ENCODE results near the gene HTR3B. TPM values are rescaled to one million over a fixed set of nuclear protein-coding genes. Genes with fewer than 3 reads are reported as not detected.

HTR3B gene
- total and polyA plus RNA-seq, 2 donors (not counting 1 experiment from before 2014, with no cell fraction given) = not detected

DNA sequence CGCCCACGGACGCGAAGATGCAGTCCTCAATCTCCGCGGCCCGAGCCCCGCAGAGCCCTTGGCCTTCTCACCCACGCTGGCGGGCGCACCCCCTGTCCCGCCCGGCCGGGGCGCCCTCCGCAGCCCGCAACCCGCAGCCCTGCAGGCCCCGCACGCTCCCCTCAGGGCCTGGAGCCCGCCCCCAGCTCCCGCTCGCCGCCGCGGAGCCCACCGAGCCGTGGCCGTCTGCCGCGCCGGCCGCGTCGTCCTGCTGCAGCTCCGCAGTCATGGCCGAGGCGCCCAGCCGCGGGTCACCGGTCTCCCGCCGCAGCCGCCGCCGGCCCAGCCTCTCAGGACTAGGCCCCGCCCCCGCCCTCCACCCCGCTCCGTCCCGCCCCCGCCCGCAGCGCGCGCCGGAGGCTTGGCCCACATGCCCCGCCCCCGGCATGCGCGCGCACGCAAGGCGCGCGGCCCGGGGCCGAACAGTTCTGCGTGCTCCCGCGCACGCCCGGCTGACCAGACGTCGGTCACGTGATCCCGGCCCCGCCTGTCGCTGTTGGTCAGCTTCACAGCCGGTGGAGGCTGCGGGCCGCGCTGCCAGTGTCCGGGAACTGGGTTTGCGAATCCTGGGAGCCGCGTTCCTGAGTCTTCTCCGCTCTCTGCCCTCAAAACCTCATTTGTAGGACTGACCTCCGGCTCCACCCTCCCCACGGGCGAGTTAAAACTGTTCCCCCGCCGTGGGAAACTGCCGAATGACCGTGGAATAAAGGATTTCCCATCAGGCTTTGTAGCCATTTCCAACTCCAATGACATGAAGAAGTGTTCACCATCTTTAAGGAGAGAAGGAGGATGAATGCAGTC lies 29.1 kb upstream of the HTR3B start, which contains the start of gene USP28:
Gene USP28 (minus strand): TSS at position 339 of the 840 bp plus-strand sequence. CDS start 71 bp downstream, at position 268.
- Histone ChIP-seq H3K27me3 (replicated peaks in 1 of 4; ENCODE audit: control extremely low read depth in 1 of 4, control insufficient read depth in 3 of 4, insufficient read depth in 4 of 4, low read length in 3 of 4) (no peaks in the 10 kb centered on the region), H3K79me2 (ENCODE audit: control insufficient read depth, insufficient read depth, low read length) (peaks cover 36% of the 10 kb centered on the region), H3K36me3 (replicated peaks in 1 of 2; ENCODE audit: control extremely low read depth in 1 of 2, control insufficient read depth in 1 of 2, extremely low read depth in 1 of 2, insufficient read depth in 2 of 2, low read length in 1 of 2) (peaks cover 2 to 12% of the 10 kb centered on the region in 2 experiments), H2AFZ (ENCODE audit: insufficient read depth, low read depth, low read length, poor library complexity, severe bottlenecking) (peak within 1 kb of the TSS; percentile 89), H3K4me2 (replicated peaks; ENCODE audit: low read depth, low read length, poor library complexity, severe bottlenecking) (peak within 1 kb of the TSS; percentile 76), H3K9me3 (ENCODE audit: control extremely low read depth in 1 of 3, control insufficient read depth in 2 of 3, insufficient read depth in 1 of 3, low read length in 2 of 3) (peaks cover 0 to 14% (median 0%) of the 10 kb centered on the region in 3 donors), H3K27ac (ENCODE audit: low read length in 2 of 2) (peak within 1 kb of the TSS; percentile 78 to 87), H3K9ac (ENCODE audit: low read length) (peak within 1 kb of the TSS; percentile 75), H3K4me1 (ENCODE audit: control insufficient read depth in 2 of 2, insufficient read depth in 2 of 2, low read length in 2 of 2) (peaks cover 33 to 51% of the 10 kb centered on the region in 2 donors), H4K20me1 (ENCODE audit: control insufficient read depth, insufficient read depth, low read length, poor library complexity, severe bottlenecking) (peaks cover 22% of the 10 kb centered on the region), H3K4me3 (ENCODE audit: control extremely low read depth in 1 of 5, extremely low read depth in 1 of 5, insufficient read depth in 1 of 5, low read depth in 2 of 5, low read length in 4 of 5) (peak within 1 kb of the TSS; percentile 61 to 90 (median 80))
- peak within 1 kb of the TSS; percentile 98 for H3K27ac Mint-ChIP-seq
- ChIA-PET CTCF (interaction anchor here (0.5 to 2.3 kb wide), 8 partner anchors 21 to 97 kb away, joined by 3 to 14 read pairs (median 6); no protein-coding TSS in a partner anchor), POLR2A (interaction anchor here (0.6 to 0.9 kb wide), 2 partner anchors 15 to 201 kb away, joined by 3 to 5 read pairs; no protein-coding TSS in a partner anchor)
- peak within 1 kb of the TSS; percentile 98 for H3K4me3 Mint-ChIP-seq
- peak; percentile 90 for ATAC-seq (ENCODE audit: low read depth)
- peak; percentile 92 for DNase-seq
- intact Hi-C loops (cut with micrococcal nuclease) = loop anchor here (1.0 to 10.0 kb wide), 5 partner anchors 35 to 561 kb away; partner anchors contain the start of genes C11orf71, RBM7 and TTC12
- no peaks in the 10 kb centered on the region for H3K9me3 Mint-ChIP-seq (ENCODE audit: insufficient read depth)
- TF ChIP-seq, protein P1, sequence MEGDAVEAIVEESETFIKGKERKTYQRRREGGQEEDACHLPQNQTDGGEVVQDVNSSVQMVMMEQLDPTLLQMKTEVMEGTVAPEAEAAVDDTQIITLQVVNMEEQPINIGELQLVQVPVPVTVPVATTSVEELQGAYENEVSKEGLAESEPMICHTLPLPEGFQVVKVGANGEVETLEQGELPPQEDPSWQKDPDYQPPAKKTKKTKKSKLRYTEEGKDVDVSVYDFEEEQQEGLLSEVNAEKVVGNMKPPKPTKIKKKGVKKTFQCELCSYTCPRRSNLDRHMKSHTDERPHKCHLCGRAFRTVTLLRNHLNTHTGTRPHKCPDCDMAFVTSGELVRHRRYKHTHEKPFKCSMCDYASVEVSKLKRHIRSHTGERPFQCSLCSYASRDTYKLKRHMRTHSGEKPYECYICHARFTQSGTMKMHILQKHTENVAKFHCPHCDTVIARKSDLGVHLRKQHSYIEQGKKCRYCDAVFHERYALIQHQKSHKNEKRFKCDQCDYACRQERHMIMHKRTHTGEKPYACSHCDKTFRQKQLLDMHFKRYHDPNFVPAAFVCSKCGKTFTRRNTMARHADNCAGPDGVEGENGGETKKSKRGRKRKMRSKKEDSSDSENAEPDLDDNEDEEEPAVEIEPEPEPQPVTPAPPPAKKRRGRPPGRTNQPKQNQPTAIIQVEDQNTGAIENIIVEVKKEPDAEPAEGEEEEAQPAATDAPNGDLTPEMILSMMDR (IDR thresholded peaks at IDR 0.05) = peak; percentile 25
- no peak for TF ChIP-seq EZH2 (IDR thresholded peaks at IDR 0.05; ENCODE audit: borderline replicate concordance, insufficient read depth, low read depth, low read length, poor library complexity, severe bottlenecking)
- peaks cover 59% of the 10 kb centered on the region for H3K4me1 Mint-ChIP-seq
- no peaks in the 10 kb centered on the region for H3K27me3 Mint-ChIP-seq
- WGBS (ENCODE audit: insufficient coverage) = under 1% methylated on average over 80 of the region's 95 CpGs

All from B cell (primary cell).